H9 (cell line): ENCODE measurements around the gene STN1. TPM values are rescaled to one million over a fixed set of nuclear protein-coding genes. Genes with fewer than 3 reads are reported as not detected.
A peak's percentile ranks its signal among the peaks of the same experiment; 100 is the strongest.

Experiments
- DNase-seq: peaks from one replicate; pipeline ENCODE4 v3.0.0-alpha.2; 2017
- H2AFZ ChIP-seq: one replicate; pipeline ENCODE4 v1.6.1; 2013; ENCODE audit warnings: mild to moderate bottlenecking, low read length, control low read depth, moderate library complexity
- H2AK5ac ChIP-seq: 2 replicates; pipeline ENCODE4 v1.6.1; 2013; ENCODE audit warnings: low read length, control low read depth, mixed read lengths; ENCODE audit not compliant: insufficient read length
- H2BK120ac ChIP-seq: one replicate; pipeline ENCODE4 v1.6.1; 2013; ENCODE audit warnings: low read depth, mild to moderate bottlenecking, low read length, control low read depth, inconsistent platforms; ENCODE audit not compliant: poor library complexity, severe bottlenecking
- H2BK12ac ChIP-seq: 2 replicates; pipeline ENCODE4 v1.6.1; 2013; ENCODE audit warnings: low read length, control low read depth, mixed read lengths, low read depth; ENCODE audit not compliant: insufficient read length
- H2BK15ac ChIP-seq: 2 replicates; pipeline ENCODE4 v1.6.1; 2013; ENCODE audit warnings: low read depth, low read length, control low read depth
- H2BK20ac ChIP-seq: one replicate; pipeline ENCODE4 v1.6.1; 2013; ENCODE audit warnings: low read depth, mild to moderate bottlenecking, low read length, control low read depth, inconsistent platforms; ENCODE audit not compliant: poor library complexity, severe bottlenecking
- H2BK5ac ChIP-seq: 2 replicates; pipeline ENCODE4 v1.6.1; 2013; ENCODE audit warnings: low read length, control low read depth, mixed read lengths; ENCODE audit not compliant: insufficient read length
- H3K14ac ChIP-seq: 2 replicates; pipeline ENCODE4 v1.6.1; 2013; ENCODE audit warnings: low read length, control low read depth; ENCODE audit not compliant: insufficient read depth
- H3K18ac ChIP-seq: 2 replicates; pipeline ENCODE4 v1.6.1; 2013; ENCODE audit warnings: low read depth, mild to moderate bottlenecking, mixed read lengths, low read length, control low read depth; ENCODE audit not compliant: insufficient read length
- H3K23ac ChIP-seq: 2 replicates; pipeline ENCODE4 v1.6.1; 2013; ENCODE audit warnings: low read length, control low read depth, mixed read lengths, low read depth; ENCODE audit not compliant: insufficient read length
- H3K23me2 ChIP-seq: 2 replicates; pipeline ENCODE4 v1.6.1; 2013; ENCODE audit warnings: low read depth, mild to moderate bottlenecking, mixed read lengths, low read length, control low read depth; ENCODE audit not compliant: insufficient read length, poor library complexity, severe bottlenecking
- H3K27ac ChIP-seq: 2 replicates; pipeline ENCODE4 v1.5.1; 2013; ENCODE audit warnings: low read length, control low read depth, mixed read lengths, low read depth; ENCODE audit not compliant: insufficient read length
- H3K27me3 ChIP-seq: 2 replicates; pipeline ENCODE4 v1.6.1; 2013; ENCODE audit warnings: low read length, control low read depth, inconsistent platforms; ENCODE audit not compliant: insufficient read depth
- H3K4ac ChIP-seq: 2 replicates; pipeline ENCODE4 v1.6.1; 2013; ENCODE audit warnings: low read depth, mild to moderate bottlenecking, control low read depth, inconsistent platforms, low read length, moderate library complexity
- H3K4me1 ChIP-seq: 2 replicates; pipeline ENCODE4 v1.6.1; 2013; ENCODE audit warnings: low read length, control low read depth, inconsistent platforms; ENCODE audit not compliant: insufficient read depth
- H3K4me2 ChIP-seq: 2 replicates; pipeline ENCODE4 v1.6.1; 2013; ENCODE audit warnings: low read length, control low read depth, mixed read lengths; ENCODE audit not compliant: insufficient read length, insufficient read depth
- H3K56ac ChIP-seq: 2 replicates; pipeline ENCODE4 v1.6.1; 2013; ENCODE audit warnings: low read depth, mild to moderate bottlenecking, mixed read lengths, low read length, control low read depth; ENCODE audit not compliant: insufficient read length
- H3K79me1 ChIP-seq: 2 replicates; pipeline ENCODE4 v1.6.1; 2013; ENCODE audit warnings: low read depth, mild to moderate bottlenecking, moderate library complexity, low read length, control low read depth, inconsistent platforms; ENCODE audit not compliant: insufficient read depth, poor library complexity, severe bottlenecking
- H3K79me2 ChIP-seq: 2 replicates; pipeline ENCODE4 v1.6.1; 2013; ENCODE audit warnings: low read length, control low read depth, inconsistent platforms; ENCODE audit not compliant: insufficient read depth
- H3K9ac ChIP-seq: 2 replicates; pipeline ENCODE4 v1.6.1; 2013; ENCODE audit warnings: low read length, control low read depth, mixed read lengths; ENCODE audit not compliant: insufficient read length; ENCODE audit errors: extremely low read depth
- H3K9me3 ChIP-seq: one replicate; pipeline ENCODE4 v1.6.1; 2013; ENCODE audit warnings: low read depth, low read length, inconsistent platforms; ENCODE audit not compliant: control insufficient read depth
- H3T11ph ChIP-seq: one replicate; pipeline ENCODE4 v1.6.1; 2013; ENCODE audit warnings: mild to moderate bottlenecking, low read length, control low read depth, inconsistent platforms
- H4K20me1 ChIP-seq: one replicate; pipeline ENCODE4 v1.6.1; 2013; ENCODE audit not compliant: control insufficient read depth, insufficient read length, insufficient read depth
- H4K5ac ChIP-seq: 2 replicates; pipeline ENCODE4 v1.6.1; 2013; ENCODE audit warnings: low read depth, mild to moderate bottlenecking, mixed read lengths, low read length, control low read depth; ENCODE audit not compliant: insufficient read length
- H4K8ac ChIP-seq: replicated peaks from 2 replicates; pipeline ENCODE4 v1.6.1; 2013; ENCODE audit warnings: low read length, control low read depth, mixed read lengths, low read depth; ENCODE audit not compliant: insufficient read length
- H4K91ac ChIP-seq: 2 replicates; pipeline ENCODE4 v1.6.1; 2013; ENCODE audit warnings: low read depth, mild to moderate bottlenecking, moderate library complexity, mixed read lengths, low read length, control low read depth; ENCODE audit not compliant: insufficient read length
- H3K27ac Mint-ChIP-seq, 3 experiments: 2 replicates in 2 of 3; 3 replicates in 1 of 3; pipeline ENCODE4 v1.8.0; 2020 to 2021; ENCODE audit warnings: mixed read lengths in 3 of 3, mild to moderate bottlenecking in 1 of 3, moderate library complexity in 1 of 3
- H3K27me3 Mint-ChIP-seq: 2 replicates; pipeline ENCODE4 v1.8.0; 2021; ENCODE audit warnings: low read depth, mild to moderate bottlenecking, moderate library complexity, mixed read lengths
- H3K36me3 Mint-ChIP-seq, 3 experiments: 2 replicates in 2 of 3; 3 replicates in 1 of 3; pipeline ENCODE4 v1.8.0; 2020 to 2021; ENCODE audit warnings: low read depth in 3 of 3, mixed read lengths in 3 of 3; ENCODE audit not compliant: insufficient read depth in 1 of 3
- H3K4me1 Mint-ChIP-seq, 2 experiments: 2 replicates each; pipeline ENCODE4 v1.8.0; 2020; ENCODE audit warnings: mixed read lengths in 2 of 2
- H3K4me3 Mint-ChIP-seq, 2 experiments: 2 replicates in 1 of 2; 3 replicates in 1 of 2; pipeline ENCODE4 v1.8.0; 2020 to 2021; ENCODE audit warnings: mild to moderate bottlenecking in 2 of 2, mixed read lengths in 2 of 2, moderate library complexity in 1 of 2
- H3K9me3 Mint-ChIP-seq, 2 experiments: 2 replicates in 1 of 2; 3 replicates in 1 of 2; pipeline ENCODE4 v1.8.0; 2020; ENCODE audit warnings: mild to moderate bottlenecking in 2 of 2, mixed read lengths in 2 of 2, moderate library complexity in 1 of 2
- WGBS: extraction: QIAGEN DNeasy Blood & Tissue Kit; methylation state at CpG from one replicate; pipeline ENCODE4 v1.1.7; 2013; ENCODE audit warnings: missing lambda C conversion rate, low lambda C conversion rate, mixed read lengths; ENCODE audit not compliant: insufficient read length; ENCODE audit errors: extremely low coverage; 5-methylcytosine and 5-hydroxymethylcytosine counted together
- total RNA-seq: library from RNA; stranded (reverse); gene quantifications from 2 replicates; pipeline ENCODE4 v1.2.1, GENCODE V29; 2021
- TF ChIP-seq, protein P1 (sequence below): fragments of 200-600 bp; sonication (generic); conservative IDR thresholded peaks from 3 replicates; pipeline ENCODE4 v1.8.0; 2021; ENCODE audit warnings: antibody characterized with exemption, mild to moderate bottlenecking

The STN1 gene
- total RNA-seq, 1 experiment from 2014 or later, result 11.3 TPM

- Histone ChIP-seq H4K8ac (no peak overlapping the region), H4K91ac (no peak overlapping the region), H2BK12ac (no peak overlapping the region), H3K14ac (no peak overlapping the region), H2BK120ac (no peak overlapping the region), H3K79me2 (no peaks in the 10 kb centered on the region), H3K27me3 (no peaks in the 10 kb centered on the region), H2BK15ac (no peak overlapping the region), H2AFZ (no peak overlapping the region), H2AK5ac (no peak overlapping the region), H2BK5ac (no peak overlapping the region), H3K79me1 (no peaks in the 10 kb centered on the region), H3K9ac (no peak overlapping the region), H2BK20ac (no peak overlapping the region), H4K20me1 (no peaks in the 10 kb centered on the region), H4K5ac (no peak overlapping the region), H3K27ac (no peak overlapping the region), H3K56ac (no peak overlapping the region), H3K23me2 (no peaks in the 10 kb centered on the region), H3T11ph (no peak overlapping the region), H3K4me1 (peaks cover 13% of the 10 kb centered on the region; the same call in 1 of the 2 replicates), H3K18ac (peak overlapping the region; percentile 36), H3K23ac (no peak overlapping the region), H3K4ac (no peak overlapping the region), H3K9me3 (no peaks in the 10 kb centered on the region), H3K4me2 (peak overlapping the region; percentile 15)
- Mint-ChIP-seq H3K4me1 (peaks cover 41 to 45% of the 10 kb centered on the region in 2 experiments), H3K36me3 (no peaks in the 10 kb centered on the region), H3K4me3 (peak overlapping the region in 1 of 2 experiments; percentile 8; a peak in 2 of 5 replicates), H3K27me3 (0 out of 2 replicates have a peak, but pooled peaks cover 4% of the 10 kb centered on the region), H3K9me3 (peaks cover 3 to 7% of the 10 kb centered on the region in 2 experiments), H3K27ac (peak overlapping the region; percentile 12 to 85 (median 19); a peak in 3 of 7 replicates)
- no CpG with 5 or more reads among the region's 5 CpGs for WGBS
- DNase-seq, result peak; percentile 57
- TF ChIP-seq, protein P1, sequence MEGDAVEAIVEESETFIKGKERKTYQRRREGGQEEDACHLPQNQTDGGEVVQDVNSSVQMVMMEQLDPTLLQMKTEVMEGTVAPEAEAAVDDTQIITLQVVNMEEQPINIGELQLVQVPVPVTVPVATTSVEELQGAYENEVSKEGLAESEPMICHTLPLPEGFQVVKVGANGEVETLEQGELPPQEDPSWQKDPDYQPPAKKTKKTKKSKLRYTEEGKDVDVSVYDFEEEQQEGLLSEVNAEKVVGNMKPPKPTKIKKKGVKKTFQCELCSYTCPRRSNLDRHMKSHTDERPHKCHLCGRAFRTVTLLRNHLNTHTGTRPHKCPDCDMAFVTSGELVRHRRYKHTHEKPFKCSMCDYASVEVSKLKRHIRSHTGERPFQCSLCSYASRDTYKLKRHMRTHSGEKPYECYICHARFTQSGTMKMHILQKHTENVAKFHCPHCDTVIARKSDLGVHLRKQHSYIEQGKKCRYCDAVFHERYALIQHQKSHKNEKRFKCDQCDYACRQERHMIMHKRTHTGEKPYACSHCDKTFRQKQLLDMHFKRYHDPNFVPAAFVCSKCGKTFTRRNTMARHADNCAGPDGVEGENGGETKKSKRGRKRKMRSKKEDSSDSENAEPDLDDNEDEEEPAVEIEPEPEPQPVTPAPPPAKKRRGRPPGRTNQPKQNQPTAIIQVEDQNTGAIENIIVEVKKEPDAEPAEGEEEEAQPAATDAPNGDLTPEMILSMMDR, result no peak
Observed at GRCh38 chr10:103833731-103834365, 84.1 kb downstream of the STN1 start.
